ENCODE data around the gene FAM110D.

DNA sequence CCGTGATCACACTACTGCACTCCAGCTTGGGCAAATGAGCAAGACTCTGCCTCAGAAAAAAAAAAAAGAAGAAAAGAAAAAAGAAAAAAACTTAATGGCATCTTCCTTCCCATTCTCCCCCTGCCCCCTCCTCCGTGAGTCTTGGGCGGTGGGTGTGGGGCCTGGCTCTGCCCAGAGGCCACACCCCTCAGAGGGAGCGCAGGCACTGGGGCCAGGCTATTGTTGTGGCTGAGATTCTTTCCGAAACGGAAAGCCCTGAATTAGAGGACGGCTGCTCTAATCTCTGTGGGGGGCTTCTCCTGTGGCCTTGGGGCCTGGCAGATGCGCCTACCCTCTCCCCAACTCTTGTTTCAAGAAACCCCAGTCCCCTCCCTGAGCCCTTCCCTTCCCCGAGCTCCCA lies 4.1 kb upstream of the FAM110D start:
- TF ChIP-seq, protein P1, sequence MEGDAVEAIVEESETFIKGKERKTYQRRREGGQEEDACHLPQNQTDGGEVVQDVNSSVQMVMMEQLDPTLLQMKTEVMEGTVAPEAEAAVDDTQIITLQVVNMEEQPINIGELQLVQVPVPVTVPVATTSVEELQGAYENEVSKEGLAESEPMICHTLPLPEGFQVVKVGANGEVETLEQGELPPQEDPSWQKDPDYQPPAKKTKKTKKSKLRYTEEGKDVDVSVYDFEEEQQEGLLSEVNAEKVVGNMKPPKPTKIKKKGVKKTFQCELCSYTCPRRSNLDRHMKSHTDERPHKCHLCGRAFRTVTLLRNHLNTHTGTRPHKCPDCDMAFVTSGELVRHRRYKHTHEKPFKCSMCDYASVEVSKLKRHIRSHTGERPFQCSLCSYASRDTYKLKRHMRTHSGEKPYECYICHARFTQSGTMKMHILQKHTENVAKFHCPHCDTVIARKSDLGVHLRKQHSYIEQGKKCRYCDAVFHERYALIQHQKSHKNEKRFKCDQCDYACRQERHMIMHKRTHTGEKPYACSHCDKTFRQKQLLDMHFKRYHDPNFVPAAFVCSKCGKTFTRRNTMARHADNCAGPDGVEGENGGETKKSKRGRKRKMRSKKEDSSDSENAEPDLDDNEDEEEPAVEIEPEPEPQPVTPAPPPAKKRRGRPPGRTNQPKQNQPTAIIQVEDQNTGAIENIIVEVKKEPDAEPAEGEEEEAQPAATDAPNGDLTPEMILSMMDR (IDR thresholded peaks at IDR 0.05): no peak
- no peak for TF ChIP-seq POLR2A (IDR thresholded peaks at IDR 0.05)
